HG03342 (cell line): Measurements from ENCODE around the gene ZC3H10.
A peak's percentile ranks its signal among the peaks of the same experiment; 100 is the strongest.

Experiments used
- ATAC-seq: cut with Tn5 transposase; IDR thresholded peaks from one replicate; pipeline ENCODE4 v1.9.1; 2021; ENCODE audit warnings: mild to moderate bottlenecking, moderate library complexity; ENCODE audit not compliant: unreplicated experiment

Gene ZC3H10

GRCh38 chr12:56127485-56127887 lies 9.4 kb downstream of the ZC3H10 start:
- ATAC-seq = no peak

GRCh38 chr12:56127888-56128669 lies 10.0 kb downstream of the ZC3H10 start, which contains the start of gene ESYT1:
TSS of gene ESYT1 (plus strand) at chr12:56128267. CDS start at chr12:56128320, 53 bp downstream.
- peak; percentile 87 for ATAC-seq

- ATAC-seq = no peak
Measured at GRCh38 chr12:56128670-56129205, 10.7 kb downstream of the ZC3H10 start.

GRCh38 chr12:56129206-56129941 lies 11.3 kb downstream of the ZC3H10 start:
- no peak for ATAC-seq

GRCh38 chr12:56129942-56130495 lies 12.0 kb downstream of the ZC3H10 start:
- no peak for ATAC-seq

- no peak for ATAC-seq
Measured at GRCh38 chr12:56130876-56131275, 12.8 kb downstream of the ZC3H10 start.

GRCh38 chr12:56134897-56135296 lies 16.8 kb downstream of the ZC3H10 start:
- no peak for ATAC-seq

GRCh38 chr12:56137853-56138571 lies 19.9 kb downstream of the ZC3H10 start:
- ATAC-seq = no peak

- ATAC-seq = no peak
Measured at GRCh38 chr12:56141946-56142784, 24.1 kb downstream of the ZC3H10 start.

- no peak for ATAC-seq
Measured at GRCh38 chr12:56143217-56143616, 25.2 kb downstream of the ZC3H10 start.

GRCh38 chr12:56143870-56144269 lies 25.8 kb downstream of the ZC3H10 start:
- no peak for ATAC-seq

GRCh38 chr12:56145217-56145616 lies 27.2 kb downstream of the ZC3H10 start:
- ATAC-seq = no peak

GRCh38 chr12:56146492-56147460 lies 28.7 kb downstream of the ZC3H10 start:
- no peak for ATAC-seq

- no peak for ATAC-seq
Measured at GRCh38 chr12:56150563-56150962, 32.5 kb downstream of the ZC3H10 start.

- ATAC-seq = peak; percentile 54
Measured at GRCh38 chr12:56151672-56152131, 33.6 kb downstream of the ZC3H10 start.

- peak; percentile 86 for ATAC-seq
Measured at GRCh38 chr12:56152132-56152755, 34.2 kb downstream of the ZC3H10 start, which contains the start of gene MYL6B. TSS of gene MYL6B (plus strand) at chr12:56152587. CDS start at chr12:56153919, 1,332 bp downstream.

GRCh38 chr12:56152756-56153677 lies 35.0 kb downstream of the ZC3H10 start:
- no peak for ATAC-seq
